Right lobe of liver (tissue), 4 donors: ENCODE measurements around the gene CYP4F22.

Source experiments
- POLR2A ChIP-seq: fragments of 450-650 bp; IDR thresholded peaks from one replicate; pipeline ENCODE4 v1.6.1; 2017; ENCODE audit warnings: antibody characterized with exemption, mild to moderate bottlenecking
- TF ChIP-seq, protein P1 (sequence below), 4 donors: fragments of 200-600 bp in 3 of 4; fragments of 450-650 bp in 1 of 4; IDR thresholded peaks; one replicate each; pipeline versions ENCODE4 v1.5.1 to v1.8.0; 2016 to 2022; ENCODE audit warnings: antibody characterized with exemption in 4 of 4, mild to moderate bottlenecking in 2 of 4
- donor health status: DM: no; HTN: no; CAD: no.
- donor health status: DM: no; HTN: no; CAD: no.
- donor health status: DM: no; HTN: yes; CAD: no.

DNA sequence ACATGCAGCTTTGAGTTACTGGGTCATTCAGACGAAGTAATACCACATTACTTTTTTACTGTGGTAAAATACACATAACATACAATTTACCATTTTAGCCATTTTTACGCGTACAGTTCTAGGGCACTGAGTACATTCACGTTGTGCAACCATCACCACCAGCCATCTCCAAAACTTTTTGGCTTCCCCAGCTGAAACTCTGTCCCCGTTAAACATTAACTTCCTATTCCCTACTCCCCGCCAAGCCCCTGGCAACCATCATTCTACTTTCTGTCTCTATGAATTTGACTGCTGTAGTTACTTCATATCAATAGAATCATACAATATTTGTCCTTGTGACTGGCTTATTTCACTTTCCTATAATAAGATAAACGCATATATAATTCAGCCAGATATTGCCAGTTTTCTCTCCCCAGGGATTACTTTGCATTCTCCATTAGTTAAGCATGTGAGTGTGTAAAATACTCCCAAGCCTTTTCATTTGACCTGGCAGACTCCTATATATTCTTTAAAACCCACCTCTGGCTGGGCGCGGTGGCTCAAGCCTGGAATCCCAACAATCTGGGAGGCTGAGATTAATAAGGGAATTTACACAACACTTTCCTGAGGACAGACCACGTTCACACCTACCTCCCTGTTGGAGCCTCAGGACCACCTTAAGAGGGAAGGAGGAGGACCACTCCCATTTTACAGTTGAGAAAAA lies 10.0 kb upstream of the CYP4F22 start:
- TF ChIP-seq, protein P1, sequence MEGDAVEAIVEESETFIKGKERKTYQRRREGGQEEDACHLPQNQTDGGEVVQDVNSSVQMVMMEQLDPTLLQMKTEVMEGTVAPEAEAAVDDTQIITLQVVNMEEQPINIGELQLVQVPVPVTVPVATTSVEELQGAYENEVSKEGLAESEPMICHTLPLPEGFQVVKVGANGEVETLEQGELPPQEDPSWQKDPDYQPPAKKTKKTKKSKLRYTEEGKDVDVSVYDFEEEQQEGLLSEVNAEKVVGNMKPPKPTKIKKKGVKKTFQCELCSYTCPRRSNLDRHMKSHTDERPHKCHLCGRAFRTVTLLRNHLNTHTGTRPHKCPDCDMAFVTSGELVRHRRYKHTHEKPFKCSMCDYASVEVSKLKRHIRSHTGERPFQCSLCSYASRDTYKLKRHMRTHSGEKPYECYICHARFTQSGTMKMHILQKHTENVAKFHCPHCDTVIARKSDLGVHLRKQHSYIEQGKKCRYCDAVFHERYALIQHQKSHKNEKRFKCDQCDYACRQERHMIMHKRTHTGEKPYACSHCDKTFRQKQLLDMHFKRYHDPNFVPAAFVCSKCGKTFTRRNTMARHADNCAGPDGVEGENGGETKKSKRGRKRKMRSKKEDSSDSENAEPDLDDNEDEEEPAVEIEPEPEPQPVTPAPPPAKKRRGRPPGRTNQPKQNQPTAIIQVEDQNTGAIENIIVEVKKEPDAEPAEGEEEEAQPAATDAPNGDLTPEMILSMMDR (IDR thresholded peaks at IDR 0.05), result no peak
- no peak for TF ChIP-seq POLR2A
